Measurements from ENCODE around the gene MSH4.

DNA sequence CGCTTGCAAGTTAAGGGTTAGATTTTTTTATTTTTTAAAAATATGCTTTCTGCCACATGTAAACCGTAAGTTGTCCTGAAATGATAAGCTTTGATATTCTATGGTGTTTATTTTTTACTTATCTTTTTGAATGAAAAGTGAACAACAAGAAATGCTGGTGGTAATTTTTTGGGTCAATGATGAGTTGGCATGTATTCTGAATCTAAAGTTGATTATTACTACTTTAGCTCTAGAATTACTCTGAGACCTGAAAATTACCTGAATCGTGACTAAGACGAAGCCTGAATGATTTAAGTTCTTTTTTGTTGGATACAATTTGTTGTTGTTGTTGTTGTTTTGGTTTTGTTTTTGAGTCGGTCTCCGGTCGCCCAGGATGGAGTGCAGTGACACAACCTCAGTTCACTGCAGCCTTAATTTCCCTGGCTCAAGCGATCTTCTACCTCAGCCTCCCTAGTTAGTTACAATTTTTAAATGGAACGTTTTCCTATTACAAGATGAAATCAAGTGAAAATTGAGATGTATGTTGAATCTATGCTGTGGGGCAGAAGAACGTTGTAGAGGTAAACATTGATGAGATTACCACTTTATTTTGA is 9.7 kb upstream of the MSH4 start:
- TF ChIP-seq, protein P1, sequence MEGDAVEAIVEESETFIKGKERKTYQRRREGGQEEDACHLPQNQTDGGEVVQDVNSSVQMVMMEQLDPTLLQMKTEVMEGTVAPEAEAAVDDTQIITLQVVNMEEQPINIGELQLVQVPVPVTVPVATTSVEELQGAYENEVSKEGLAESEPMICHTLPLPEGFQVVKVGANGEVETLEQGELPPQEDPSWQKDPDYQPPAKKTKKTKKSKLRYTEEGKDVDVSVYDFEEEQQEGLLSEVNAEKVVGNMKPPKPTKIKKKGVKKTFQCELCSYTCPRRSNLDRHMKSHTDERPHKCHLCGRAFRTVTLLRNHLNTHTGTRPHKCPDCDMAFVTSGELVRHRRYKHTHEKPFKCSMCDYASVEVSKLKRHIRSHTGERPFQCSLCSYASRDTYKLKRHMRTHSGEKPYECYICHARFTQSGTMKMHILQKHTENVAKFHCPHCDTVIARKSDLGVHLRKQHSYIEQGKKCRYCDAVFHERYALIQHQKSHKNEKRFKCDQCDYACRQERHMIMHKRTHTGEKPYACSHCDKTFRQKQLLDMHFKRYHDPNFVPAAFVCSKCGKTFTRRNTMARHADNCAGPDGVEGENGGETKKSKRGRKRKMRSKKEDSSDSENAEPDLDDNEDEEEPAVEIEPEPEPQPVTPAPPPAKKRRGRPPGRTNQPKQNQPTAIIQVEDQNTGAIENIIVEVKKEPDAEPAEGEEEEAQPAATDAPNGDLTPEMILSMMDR (conservative IDR thresholded peaks at IDR 0.05; ENCODE audit: low read length): no peak
- no peak for TF ChIP-seq EZH2phosphoT487 (IDR thresholded peaks at IDR 0.05; ENCODE audit: borderline replicate concordance, low read depth, low read length)
